Hematopoietic multipotent progenitor cell treated with erythropoietin and hydrocortisone succinate and interleukin-3 and kit ligand, for 15 days (in vitro differentiated cells): ENCODE results near the gene CPAMD8.
"Not testable (repeated sequence)": the region's sequence is repeated elsewhere in the genome, so short reads cannot be mapped to it uniquely, and the experiment has no call there.

Source experiments
- DNase-seq: peaks from one replicate; pipeline ENCODE4 v3.0.0-alpha.2; 2015; ENCODE audit warnings: low spot score

Gene CPAMD8

DNA sequence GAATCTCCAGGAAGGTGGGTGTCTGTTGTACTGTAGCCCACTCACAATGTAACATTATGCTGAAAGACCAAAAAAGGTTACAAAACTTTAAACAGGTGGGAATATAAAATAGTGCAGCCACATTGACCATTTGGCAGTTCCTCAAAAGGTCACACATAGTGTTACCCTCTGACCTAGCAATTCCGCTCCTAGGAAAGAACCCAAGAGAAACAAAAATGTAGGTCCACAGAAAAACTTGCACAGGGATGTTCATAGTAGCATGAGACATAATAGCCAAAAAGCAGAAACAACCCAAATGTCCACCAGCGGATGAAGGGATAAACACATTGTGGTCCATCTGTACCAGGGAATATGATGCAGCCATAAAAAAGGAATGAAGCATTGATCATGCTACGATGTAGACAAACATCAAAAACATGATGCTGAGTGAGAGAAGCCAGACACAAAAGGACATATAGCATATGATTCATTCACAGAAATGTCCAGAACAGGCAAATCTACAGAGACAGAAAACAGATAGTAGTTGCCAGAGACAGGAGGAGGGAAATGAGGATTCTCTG is 27.9 kb downstream of the CPAMD8 start:
- DNase-seq, result no peak

DNA sequence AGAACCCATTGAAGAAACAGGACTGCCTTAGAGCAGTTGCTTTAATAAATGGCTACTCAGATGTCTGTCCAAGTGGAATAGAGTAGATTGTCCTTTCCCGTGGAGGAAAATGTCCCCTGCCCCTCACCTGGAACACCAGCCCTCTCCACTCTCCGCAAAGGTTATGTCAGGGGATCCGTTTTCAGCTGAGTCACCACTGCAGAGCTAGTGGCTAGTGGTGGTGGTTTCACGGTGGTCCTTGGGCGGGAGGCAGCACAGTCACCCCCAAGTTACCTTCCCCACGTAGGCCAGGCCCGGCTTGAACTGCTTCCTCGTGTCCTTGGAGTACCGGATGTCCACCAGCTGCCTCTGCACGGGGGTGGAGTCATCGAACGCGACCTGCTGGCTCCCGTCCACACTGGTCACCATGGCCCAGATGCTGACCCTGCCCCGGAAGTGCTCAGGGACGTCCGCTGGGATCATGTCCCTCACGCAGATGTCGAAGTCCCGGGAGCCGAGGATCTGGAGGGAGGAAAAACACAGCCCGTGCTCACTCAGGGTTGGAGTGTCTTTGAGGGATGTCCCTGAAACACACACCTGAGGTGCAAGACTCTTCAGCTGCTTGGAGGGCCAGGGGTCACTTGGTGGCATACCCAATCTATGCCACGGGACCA is 29.6 kb downstream of the CPAMD8 start:
- not testable (repeated sequence) for DNase-seq

DNA sequence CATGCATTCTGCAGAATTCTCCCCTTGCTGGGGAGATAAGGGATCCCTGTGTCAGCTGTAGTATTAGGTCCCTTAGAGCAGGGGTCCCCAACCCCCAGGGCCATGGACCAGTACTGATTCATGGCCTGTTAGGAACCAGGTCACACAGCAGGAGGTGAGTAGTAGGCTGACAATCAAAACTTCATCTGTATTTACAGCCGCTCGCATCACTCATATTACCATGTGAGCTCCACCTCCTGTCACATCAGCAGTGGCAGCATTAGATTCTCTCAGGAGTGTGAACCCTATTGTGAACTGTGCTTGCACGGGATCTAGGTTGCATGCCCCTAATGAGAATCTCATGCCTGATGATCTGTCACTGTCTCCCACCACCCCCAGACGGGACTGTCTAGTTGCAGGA is 37.9 kb downstream of the CPAMD8 start:
- no peak for DNase-seq

DNA sequence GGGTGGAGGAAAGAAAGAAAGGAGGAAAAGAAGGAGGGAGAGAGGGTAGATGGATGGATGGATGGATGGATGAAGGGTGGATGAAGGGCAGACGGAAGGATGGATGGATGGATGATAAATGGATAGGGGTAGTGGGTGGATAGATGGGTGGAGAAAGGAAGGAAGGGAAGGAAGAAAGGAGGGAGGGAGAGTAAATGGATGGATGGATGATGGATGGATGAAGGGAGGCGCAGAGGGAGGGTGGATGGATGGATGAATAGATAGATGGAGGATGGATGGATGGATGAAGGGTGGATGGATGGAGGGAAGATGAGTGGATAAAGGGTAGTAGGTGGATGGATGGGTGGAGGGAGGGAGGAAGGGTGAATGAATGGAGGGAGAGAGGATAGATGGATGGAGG is 41.2 kb downstream of the CPAMD8 start:
- DNase-seq, result no peak

DNA sequence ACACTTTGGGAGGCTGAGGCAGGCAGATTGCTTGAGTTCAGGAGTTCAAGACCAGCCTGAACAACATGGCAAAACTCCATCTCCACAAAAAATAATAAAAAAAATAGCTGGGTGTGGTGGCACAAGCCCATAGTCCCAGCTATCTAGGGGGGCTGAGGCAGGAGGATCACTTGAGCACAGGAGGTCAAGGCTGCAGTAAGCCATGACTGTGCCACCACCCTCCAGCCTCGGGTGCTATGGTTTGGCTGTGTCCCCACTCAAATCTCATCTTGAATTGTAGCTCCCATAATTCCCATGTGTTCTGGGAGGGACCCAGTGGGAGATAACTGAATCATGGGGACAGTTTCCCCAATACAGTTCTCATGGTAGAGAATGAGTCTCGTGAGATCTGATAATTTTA is 44.0 kb downstream of the CPAMD8 start:
- DNase-seq, result not testable (repeated sequence)

DNA sequence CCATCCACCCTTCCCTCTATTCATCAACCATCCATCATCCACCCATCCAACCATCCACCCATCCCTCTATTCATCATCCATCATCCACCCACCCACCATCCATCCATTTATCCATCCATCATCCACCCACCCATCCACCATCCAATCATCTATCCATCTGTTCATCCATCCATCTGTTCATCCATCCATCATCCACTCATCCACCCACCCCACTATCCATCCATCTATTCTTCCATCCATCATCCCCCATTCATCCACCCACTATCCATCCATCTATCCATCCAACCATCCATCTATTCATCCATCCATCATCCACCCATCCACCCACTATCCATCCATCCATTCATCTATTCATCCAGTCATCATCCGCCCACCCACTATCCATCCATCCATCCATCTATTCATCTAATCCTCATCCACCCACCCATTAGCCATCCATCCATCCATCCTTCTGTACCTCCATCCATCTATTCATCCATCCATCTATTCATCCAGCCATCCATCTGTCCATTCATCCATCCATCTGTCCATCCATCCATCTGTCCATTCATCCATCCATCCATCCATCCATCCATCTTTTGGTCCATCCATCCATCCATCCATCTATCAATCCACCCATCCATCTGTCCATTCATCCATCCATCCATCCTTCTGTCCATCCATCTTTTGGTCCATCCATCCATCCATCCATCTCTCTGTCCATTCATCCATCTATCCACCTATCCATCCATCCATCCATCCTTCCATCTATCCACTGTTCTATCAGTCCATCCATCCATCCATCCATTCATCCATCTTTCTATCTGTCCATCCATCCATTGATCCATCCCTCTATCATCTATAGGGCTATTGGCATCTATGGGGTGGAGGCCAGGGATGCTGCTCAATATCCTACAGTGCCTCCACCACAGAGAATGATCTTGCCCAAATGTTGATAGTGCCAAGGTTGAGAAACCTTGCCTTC is 47.5 kb downstream of the CPAMD8 start:
- no peak for DNase-seq

DNA sequence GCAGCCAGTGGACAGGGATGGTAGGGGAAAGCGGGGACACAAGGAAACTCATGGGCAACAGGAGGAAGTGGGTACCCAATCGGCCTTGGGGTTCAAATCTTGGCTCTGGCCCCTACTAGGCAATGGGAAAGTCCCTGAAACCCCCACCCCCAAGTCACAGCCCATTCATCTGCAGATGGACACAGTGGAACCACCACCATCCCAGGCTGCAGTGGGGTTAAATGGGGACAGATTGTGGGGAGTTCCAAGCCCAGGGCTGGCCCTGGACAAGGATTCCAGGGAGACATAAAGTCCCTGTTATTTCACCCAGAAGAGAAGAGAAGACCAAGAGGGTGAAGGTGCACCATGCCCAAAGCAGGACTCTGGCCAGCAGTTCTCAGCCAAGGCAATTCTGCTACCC is 48.5 kb downstream of the CPAMD8 start:
- DNase-seq, result no peak

DNA sequence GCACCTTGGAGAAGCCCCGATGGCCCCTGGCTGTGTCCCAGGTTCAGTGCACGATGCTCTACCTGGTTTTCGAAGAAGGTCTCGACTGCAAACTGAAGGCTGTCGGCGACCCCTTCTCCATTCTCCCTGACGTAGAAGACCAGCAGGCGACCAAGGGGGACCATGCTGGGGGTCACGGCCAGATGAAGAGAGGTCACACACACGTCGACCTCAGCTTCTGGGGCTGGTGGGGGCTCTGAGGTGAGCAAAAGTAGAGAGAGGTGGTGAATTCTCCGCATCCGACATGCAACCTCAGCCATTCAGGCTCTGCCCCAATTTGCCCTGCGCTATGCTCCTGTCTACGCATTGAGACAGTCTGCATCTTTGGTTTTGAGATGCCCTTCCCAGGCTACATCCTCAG is 49.3 kb downstream of the CPAMD8 start:
- no peak for DNase-seq

DNA sequence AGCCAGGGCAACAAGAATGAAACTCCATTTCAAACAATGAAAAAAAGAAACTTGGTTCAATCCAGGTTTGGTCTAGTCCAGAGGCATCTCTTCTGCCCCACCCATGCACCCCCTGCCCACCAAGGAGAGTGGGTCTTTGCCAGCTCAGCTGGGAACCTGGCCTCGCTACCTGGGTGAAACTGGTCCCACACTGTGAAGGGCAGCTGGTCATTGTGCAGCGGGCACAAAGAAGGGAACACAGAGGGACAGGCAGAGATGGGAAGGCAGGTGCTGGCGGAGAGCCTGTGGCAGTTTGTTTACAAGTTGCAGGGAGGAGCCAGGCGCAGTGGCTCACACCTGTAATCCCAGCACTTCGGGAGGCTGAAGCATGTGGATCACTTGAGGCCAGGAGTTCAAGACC is 50.2 kb downstream of the CPAMD8 start:
- DNase-seq, result no peak

DNA sequence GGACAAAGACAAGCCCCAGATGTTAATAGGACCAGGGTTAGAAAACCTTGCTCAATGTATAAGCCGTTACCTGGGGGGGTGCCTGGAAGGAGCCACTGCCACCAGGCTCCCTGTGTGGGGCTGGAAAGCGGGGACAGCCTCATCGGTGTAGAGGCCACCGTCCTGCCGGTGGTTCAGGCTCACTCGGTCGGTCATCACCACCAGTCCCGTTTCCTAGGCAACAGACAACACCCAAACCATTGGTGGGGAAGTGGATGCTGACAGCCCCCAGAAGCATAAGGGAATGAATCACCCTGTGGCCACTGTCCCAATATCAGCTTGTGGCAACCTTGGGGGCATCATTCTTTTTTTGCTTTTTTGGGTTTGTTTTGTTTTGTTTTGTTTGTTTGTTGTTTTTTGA is 55.8 kb downstream of the CPAMD8 start:
- DNase-seq, result no peak

DNA sequence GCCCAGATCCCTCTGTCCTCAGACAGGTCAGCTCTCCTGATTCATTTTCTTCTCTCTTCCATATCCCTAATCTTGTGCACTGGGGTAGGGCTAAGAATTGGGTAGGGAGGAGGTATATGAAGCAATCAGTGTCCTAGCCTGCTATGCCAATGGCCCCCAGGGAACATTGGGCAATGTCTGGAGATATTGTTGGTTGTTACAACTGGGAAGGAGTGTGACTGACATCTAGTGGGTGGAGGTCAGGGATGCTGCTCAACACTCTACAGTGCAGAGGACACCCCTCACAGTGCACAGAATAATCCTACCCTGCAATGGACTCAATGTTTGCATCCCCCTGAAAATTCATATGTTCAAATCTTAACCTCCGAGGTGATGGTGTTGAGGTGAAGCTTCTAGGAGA is 57.5 kb downstream of the CPAMD8 start:
- no peak for DNase-seq

DNA sequence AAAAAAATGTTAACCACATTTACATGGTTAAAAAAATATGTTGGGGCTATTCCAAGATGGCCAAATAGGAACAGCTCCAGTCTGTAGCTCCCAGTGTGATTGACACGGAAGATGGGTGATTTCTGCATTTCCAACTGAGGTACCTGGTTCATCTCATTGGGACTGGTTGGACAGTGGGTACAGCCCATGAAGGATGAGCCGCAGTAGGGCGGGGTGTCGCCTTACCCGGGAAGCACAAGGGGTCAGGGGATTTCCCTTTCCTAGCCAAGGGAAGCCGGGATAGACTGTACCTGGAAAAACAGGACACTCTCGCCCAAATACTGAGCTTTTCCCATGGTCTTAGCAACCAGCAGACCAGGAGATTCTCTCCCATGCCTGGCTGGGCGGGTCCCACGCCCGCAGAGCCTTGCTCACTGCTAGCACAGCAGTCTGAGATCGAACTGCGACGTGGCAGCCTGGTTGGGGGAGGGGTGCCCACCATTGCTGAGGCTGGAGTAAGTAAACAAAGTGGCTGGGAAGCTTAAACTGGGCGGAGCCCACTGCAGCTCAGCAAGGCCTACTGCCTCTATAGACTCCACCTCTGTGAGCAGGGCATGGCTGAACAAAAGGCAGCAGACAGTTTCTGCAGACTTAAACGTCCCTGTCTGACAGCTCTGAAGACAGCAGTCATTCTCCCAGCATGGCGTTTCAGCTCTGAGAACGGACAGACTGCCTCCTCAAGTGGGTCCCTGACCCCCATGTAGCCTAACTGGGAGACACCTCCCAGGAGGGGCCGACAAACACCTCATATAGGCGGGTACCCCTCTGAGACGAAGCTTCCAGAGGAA is 65.4 kb downstream of the CPAMD8 start:
- DNase-seq, result not testable (repeated sequence)

DNA sequence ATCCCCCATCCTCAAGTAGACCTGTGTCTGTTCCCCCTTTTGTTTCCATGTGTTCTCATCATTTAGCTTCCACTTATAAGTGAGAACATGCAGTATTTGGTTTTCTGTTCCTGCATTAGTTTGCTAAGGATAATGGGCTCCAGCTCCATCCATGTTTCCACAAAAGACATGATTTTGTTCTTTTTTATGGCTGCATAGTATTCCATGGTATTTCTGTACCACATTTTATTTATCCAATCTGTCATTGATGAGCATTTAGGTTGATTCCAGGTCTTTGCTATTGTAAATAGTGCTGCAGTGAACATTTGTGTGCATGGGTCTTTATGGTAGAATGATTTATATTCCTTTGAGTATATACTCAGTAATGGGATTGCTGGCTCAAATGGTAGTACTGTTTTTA is 68.3 kb downstream of the CPAMD8 start:
- not testable (repeated sequence) for DNase-seq

DNA sequence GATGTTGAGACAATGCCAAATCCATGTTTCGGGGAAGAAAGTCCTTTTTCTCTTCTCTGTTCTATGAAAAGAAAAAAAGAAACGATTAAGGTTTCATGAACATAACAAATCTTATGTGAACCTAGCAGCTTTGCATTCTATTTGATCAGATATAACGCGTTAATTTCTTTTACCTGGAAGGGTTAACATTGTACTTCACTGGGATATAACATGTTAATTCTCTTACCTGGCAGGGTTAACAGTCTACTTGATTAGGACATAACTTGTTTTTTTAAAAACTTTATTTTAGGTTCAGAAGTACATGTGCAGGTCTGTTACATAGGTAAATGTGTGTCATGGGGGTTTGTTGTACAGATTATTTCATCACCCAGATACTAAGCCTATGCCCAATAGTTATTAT is 68.8 kb downstream of the CPAMD8 start:
- no peak for DNase-seq

DNA sequence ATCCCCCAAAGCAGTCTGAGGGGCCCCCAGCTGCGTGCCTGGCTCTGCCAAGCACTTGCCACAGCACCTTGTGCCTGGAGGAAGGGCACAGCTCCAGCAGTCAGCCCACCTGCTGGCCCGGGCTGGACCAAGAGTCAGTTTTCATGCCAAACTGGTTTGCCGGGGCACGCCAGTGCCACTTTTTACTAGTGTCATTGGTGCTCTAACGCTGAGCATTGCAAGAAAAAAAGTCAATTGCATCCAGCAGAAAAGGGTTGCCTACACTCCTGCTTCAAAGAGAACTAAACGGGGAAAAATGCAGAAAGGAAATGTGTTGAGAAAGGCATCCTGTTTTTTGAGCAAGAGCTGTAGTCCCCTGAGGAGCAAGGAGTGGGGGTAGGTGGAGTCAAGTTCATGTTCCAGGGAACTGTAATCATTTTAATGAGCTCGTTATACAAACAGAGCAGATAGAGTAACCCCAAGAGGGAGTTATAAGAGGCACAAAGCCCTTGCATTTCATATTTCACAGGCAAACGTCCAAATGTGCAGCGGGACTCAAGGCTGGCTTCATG is 69.4 kb downstream of the CPAMD8 start:
- DNase-seq, result no peak

DNA sequence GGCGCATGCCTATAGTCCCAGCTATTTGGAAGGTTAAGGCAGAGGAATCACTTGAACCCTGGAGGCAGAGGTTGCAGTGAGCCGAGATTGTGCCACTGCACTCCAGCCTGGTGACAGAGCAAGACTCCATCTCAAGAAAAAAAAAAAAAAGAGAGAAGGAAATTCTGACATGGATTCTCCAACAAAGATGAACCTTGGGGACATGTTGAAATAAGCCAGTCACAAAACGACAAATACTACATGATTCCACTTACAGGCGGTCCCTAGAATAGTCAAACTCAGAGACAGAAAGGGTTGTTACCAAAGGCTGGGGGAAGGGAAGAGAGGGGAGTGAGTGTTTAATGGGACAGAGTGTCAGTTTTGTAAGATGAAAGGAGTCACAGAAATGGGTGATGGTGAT is 71.4 kb downstream of the CPAMD8 start:
- no peak for DNase-seq

DNA sequence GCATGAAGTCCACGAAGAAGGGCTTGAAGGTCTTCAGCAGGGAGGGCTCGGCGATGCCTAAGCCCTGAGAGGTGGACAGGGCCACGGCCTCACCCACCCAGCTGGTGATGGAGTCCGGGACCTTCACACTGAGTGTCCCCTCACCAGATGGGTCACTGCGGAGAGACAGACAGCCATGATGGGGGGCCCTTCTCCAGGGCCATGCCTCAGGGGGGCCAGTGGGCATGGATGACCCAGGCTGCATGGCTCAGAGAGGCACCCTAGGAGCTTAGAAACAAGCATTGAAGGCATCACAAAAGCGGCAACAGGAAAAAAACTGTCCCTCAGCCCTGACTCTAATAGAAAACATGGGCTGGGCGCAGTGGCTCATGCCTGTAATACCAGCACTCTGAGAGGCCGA is 74.6 kb downstream of the CPAMD8 start:
- DNase-seq, result no peak

DNA sequence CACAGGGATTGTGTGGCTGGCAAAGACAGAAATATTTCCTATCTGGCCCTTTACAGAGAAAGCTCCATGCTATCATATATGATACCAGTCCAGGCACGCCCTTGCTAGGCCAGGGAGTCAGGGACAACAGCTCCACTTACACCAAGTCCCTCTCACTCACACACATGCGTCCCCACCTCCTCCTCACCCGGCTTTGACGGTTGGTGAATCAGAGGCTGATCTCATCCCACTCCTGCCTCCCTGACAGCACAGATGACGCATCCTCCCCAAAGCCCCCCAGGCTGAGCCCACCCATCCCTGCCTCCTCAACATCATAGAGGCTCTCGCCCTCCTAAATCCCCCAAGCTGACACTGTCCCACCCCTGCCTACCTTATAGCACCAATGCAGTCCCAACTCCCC is 75.1 kb downstream of the CPAMD8 start:
- no peak for DNase-seq

DNA sequence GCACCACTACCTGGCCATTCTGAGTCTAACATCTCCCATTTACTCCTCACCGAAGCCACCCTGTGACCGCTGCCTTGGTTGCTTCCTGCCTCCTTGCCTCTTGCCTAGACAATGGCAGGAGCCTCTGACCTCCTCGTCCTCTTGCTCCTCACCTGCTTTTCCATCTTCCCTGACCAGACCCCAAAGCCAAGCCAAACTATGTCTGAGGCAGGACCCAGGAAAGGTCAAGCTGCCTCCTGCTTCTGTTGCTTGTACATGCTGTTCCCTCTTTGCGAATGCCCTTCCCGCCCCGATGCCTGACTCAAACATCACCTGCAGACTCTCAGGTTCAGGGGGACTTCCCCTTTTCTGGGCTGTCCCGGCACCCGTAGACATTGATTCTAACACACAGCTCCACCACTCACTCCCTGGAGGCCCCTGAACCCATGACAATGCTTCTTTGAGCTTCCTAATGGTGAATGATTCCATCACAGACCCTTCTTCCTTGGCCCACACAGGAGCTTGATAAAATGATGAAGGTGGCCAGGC is 77.0 kb downstream of the CPAMD8 start:
- no peak for DNase-seq

DNA sequence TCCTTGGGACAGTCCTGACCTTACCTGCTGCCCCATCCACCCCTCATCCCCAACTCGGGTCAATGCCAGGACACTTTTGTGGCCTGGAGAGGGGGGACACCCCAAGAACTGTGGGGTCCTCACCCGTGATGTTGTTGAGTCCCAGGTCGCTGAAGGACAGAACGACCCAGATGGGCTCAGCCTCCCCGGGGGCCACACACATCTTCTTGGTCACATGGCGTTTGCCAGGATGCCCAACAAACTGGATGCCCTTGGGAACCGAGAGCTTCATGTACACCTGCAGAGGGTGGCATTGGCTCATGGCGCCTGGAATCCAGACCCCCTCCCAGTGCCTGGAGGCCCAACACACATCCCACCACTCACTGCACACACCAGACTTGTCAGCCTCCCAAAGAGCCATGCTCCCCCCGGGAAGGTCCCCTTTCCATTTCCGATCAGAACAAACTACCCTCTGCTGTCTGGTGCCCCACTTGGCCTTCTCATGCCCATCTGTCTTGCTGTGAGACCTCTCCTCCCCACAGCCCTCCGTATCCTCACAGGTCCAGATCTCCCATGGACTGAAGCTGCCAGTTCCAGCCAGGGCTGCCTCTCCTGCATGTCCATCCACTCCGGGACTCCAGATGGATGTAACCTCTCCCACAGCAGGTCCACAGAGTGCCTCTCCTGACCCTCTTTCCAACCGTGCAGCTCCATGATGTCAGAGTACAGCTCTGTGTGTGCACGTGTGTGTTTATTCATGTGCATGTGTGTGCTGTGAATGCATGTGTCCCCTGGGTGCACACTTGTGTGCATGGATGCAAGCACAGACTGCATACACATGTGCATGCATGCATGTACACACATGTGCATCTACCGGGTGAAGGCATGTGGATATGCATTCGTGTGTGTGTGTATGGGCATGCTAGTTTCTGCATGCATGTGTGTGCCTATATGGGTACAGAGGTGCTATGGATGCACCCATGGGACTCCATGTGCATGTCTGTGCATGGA is 79.4 kb downstream of the CPAMD8 start:
- DNase-seq, result no peak
